T-helper 22 cell (primary cell): ENCODE results near the gene VWF.

Experiments used
- DNase-seq: peaks from one replicate; pipeline ENCODE4 v3.0.0-alpha.2; 2020; ENCODE audit warnings: low read depth

VWF gene

GRCh38 chr12:5982106-5982505 is 142.4 kb downstream of the VWF start:
- no peak for DNase-seq

GRCh38 chr12:5977556-5977955 is 146.9 kb downstream of the VWF start:
- DNase-seq = no peak

- DNase-seq = no peak
Observed at GRCh38 chr12:5976711-5977110, 147.8 kb downstream of the VWF start.

GRCh38 chr12:5976196-5976595 is 148.3 kb downstream of the VWF start:
- no peak for DNase-seq

GRCh38 chr12:5973461-5974115 is 150.9 kb downstream of the VWF start:
- DNase-seq = no peak

GRCh38 chr12:5972387-5972786 is 152.1 kb downstream of the VWF start:
- DNase-seq = no peak

GRCh38 chr12:5971194-5971850 is 153.1 kb downstream of the VWF start:
- no peak for DNase-seq

- no peak for DNase-seq
Observed at GRCh38 chr12:5969974-5970690, 154.3 kb downstream of the VWF start.

- DNase-seq = no peak
Observed at GRCh38 chr12:5969156-5969973, 155.1 kb downstream of the VWF start.

GRCh38 chr12:5967645-5968415 is 156.6 kb downstream of the VWF start:
- DNase-seq = no peak

GRCh38 chr12:5966486-5967095 is 157.9 kb downstream of the VWF start:
- no peak for DNase-seq

GRCh38 chr12:5965950-5966383 is 158.5 kb downstream of the VWF start:
- DNase-seq = no peak

GRCh38 chr12:5964913-5965900 is 159.3 kb downstream of the VWF start:
- no peak for DNase-seq

- DNase-seq = no peak
Observed at GRCh38 chr12:5963515-5963914, 161.0 kb downstream of the VWF start.

GRCh38 chr12:5960783-5961182 is 163.7 kb downstream of the VWF start:
- no peak for DNase-seq

GRCh38 chr12:5956987-5957386 is 167.5 kb downstream of the VWF start:
- no peak for DNase-seq

- DNase-seq = no peak
Observed at GRCh38 chr12:5954661-5955060, 169.8 kb downstream of the VWF start.

GRCh38 chr12:5953835-5954586 is 170.5 kb downstream of the VWF start:
- no peak for DNase-seq

GRCh38 chr12:5952031-5952430 is 172.4 kb downstream of the VWF start:
- no peak for DNase-seq
